Loucy (cell line): ENCODE results near the gene ACSS3.
"Not testable (repeated sequence)": the region's sequence is repeated elsewhere in the genome, so short reads cannot be mapped to it uniquely, and the experiment has no call there.

ENCODE experiments used
- H2AFZ ChIP-seq: fragments of 200-600 bp; sonication (generic); 2 replicates; pipeline ENCODE4 v1.6.0; 2016; ENCODE audit warnings: antibody characterized with exemption, mild to moderate bottlenecking, low read length, moderate library complexity
- H3F3A ChIP-seq: fragments of 200-600 bp; 2 replicates; pipeline ENCODE4 v1.6.0; 2016; ENCODE audit warnings: antibody characterized with exemption, low read depth, mild to moderate bottlenecking
- H3K27me3 ChIP-seq: fragments of 200-600 bp; sonication (generic); 2 replicates; pipeline ENCODE4 v1.6.1; 2014; ENCODE audit warnings: low read length, mild to moderate bottlenecking; ENCODE audit not compliant: insufficient read depth, poor library complexity, severe bottlenecking
- H3K36me3 ChIP-seq: fragments of 200-600 bp; sonication (generic); 2 replicates; pipeline ENCODE4 v1.6.1; 2016; ENCODE audit warnings: low read length; ENCODE audit not compliant: insufficient read depth
- H3K4me1 ChIP-seq: fragments of 200-600 bp; sonication (generic); 2 replicates; pipeline ENCODE4 v1.5.1; 2014; ENCODE audit warnings: low read length, mild to moderate bottlenecking; ENCODE audit not compliant: insufficient read depth, poor library complexity, severe bottlenecking
- H3K4me2 ChIP-seq: fragments of 200-600 bp; sonication (generic); 2 replicates; pipeline ENCODE4 v1.6.0; 2014; ENCODE audit warnings: antibody characterized with exemption, low read length, low read depth, mild to moderate bottlenecking; ENCODE audit not compliant: poor library complexity, severe bottlenecking
- H3K4me3 ChIP-seq: fragments of 200-600 bp; sonication (generic); 2 replicates; pipeline ENCODE4 v1.5.1; 2014; ENCODE audit warnings: low read length, mild to moderate bottlenecking, mixed read lengths; ENCODE audit not compliant: poor library complexity, severe bottlenecking
- H3K79me2 ChIP-seq: fragments of 200-600 bp; sonication (generic); 2 replicates; pipeline ENCODE4 v1.6.1; 2014; ENCODE audit warnings: low read length; ENCODE audit not compliant: insufficient read depth
- H3K9ac ChIP-seq: fragments of 200-600 bp; sonication (generic); 2 replicates; pipeline ENCODE4 v1.6.0; 2014; ENCODE audit warnings: mild to moderate bottlenecking, low read depth, low read length, moderate library complexity; ENCODE audit not compliant: poor library complexity, severe bottlenecking
- H3K9me2 ChIP-seq: fragments of 200-600 bp; sonication (generic); replicated peaks from 2 replicates; pipeline ENCODE4 v1.6.1; 2016; ENCODE audit warnings: low read depth, low read length, mixed read lengths
- H3K9me3 ChIP-seq: fragments of 200-600 bp; sonication (generic); 2 replicates; pipeline ENCODE4 v1.6.1; 2014; ENCODE audit warnings: mild to moderate bottlenecking, antibody characterized with exemption, low read length, low read depth; ENCODE audit not compliant: insufficient read depth
- H4K20me1 ChIP-seq: fragments of 200-600 bp; sonication (generic); 2 replicates; pipeline ENCODE4 v1.6.0; 2014; ENCODE audit warnings: antibody characterized with exemption, low read length, mild to moderate bottlenecking; ENCODE audit not compliant: insufficient read depth, poor library complexity, severe bottlenecking
- CTCF ChIP-seq: fragments of 200-600 bp; sonication (generic); conservative IDR thresholded peaks from 2 replicates; pipeline ENCODE4 v1.5.1; 2014; ENCODE audit warnings: mild to moderate bottlenecking, antibody characterized with exemption, low read length
- EZH2phosphoT487 ChIP-seq: fragments of 200-600 bp; IDR thresholded peaks from 2 replicates; pipeline ENCODE4 v1.6.1; 2018; ENCODE audit warnings: antibody characterized with exemption, mild to moderate bottlenecking, moderate library complexity, borderline replicate concordance

ACSS3 gene

GRCh38 chr12:81105687-81106086, 27.8 kb downstream of the ACSS3 start:
- Histone ChIP-seq H3F3A (no peaks in the 10 kb centered on the region), H3K36me3 (no peaks in the 10 kb centered on the region), H3K4me3 (no peak overlapping the region), H3K4me2 (no peak overlapping the region), H3K9ac (no peak overlapping the region), H3K4me1 (no peaks in the 10 kb centered on the region), H2AFZ (no peak overlapping the region), H3K27me3 (no peaks in the 10 kb centered on the region), H3K9me3 (no peaks in the 10 kb centered on the region), H3K79me2 (no peaks in the 10 kb centered on the region), H4K20me1 (no peaks in the 10 kb centered on the region), H3K9me2 (no peaks in the 10 kb centered on the region)
- TF ChIP-seq CTCF (no peak), EZH2phosphoT487 (no peak)

GRCh38 chr12:81114226-81114625, 36.3 kb downstream of the ACSS3 start:
- Histone ChIP-seq H3K9ac (no peak overlapping the region), H3K36me3 (no peaks in the 10 kb centered on the region), H2AFZ (no peak overlapping the region), H3F3A (no peaks in the 10 kb centered on the region), H3K27me3 (no peaks in the 10 kb centered on the region), H3K79me2 (no peaks in the 10 kb centered on the region), H3K9me3 (no peaks in the 10 kb centered on the region), H3K9me2 (no peaks in the 10 kb centered on the region), H3K4me1 (no peaks in the 10 kb centered on the region), H4K20me1 (no peaks in the 10 kb centered on the region), H3K4me3 (no peak overlapping the region), H3K4me2 (no peak overlapping the region)
- TF ChIP-seq CTCF = no peak
- TF ChIP-seq EZH2phosphoT487 = no peak

GRCh38 chr12:81119069-81119468, 41.2 kb downstream of the ACSS3 start:
- not testable (repeated sequence) for H3F3A ChIP-seq, H3K9ac ChIP-seq, H3K4me1 ChIP-seq, H2AFZ ChIP-seq, H3K4me3 ChIP-seq, H3K9me2 ChIP-seq, H3K79me2 ChIP-seq, H3K36me3 ChIP-seq, H3K27me3 ChIP-seq, H3K4me2 ChIP-seq, H3K9me3 ChIP-seq, H4K20me1 ChIP-seq

GRCh38 chr12:81120961-81121360, 43.1 kb downstream of the ACSS3 start:
- H2AFZ ChIP-seq = no peak overlapping the region
- no peaks in the 10 kb centered on the region for H3K9me2 ChIP-seq
- H3K36me3 ChIP-seq = no peaks in the 10 kb centered on the region
- H3F3A ChIP-seq = no peaks in the 10 kb centered on the region
- H3K4me1 ChIP-seq = no peaks in the 10 kb centered on the region
- H3K9ac ChIP-seq = no peak overlapping the region
- H4K20me1 ChIP-seq = no peaks in the 10 kb centered on the region
- TF ChIP-seq CTCF = no peak
- TF ChIP-seq EZH2phosphoT487 = no peak
- H3K79me2 ChIP-seq = no peaks in the 10 kb centered on the region
- H3K4me3 ChIP-seq = no peak overlapping the region
- H3K27me3 ChIP-seq = no peaks in the 10 kb centered on the region
- no peak overlapping the region for H3K4me2 ChIP-seq
- no peaks in the 10 kb centered on the region for H3K9me3 ChIP-seq
